Vagina (tissue), 2 donors: ENCODE measurements around the gene CSGALNACT2.

ENCODE experiments used
- POLR2AphosphoS5 ChIP-seq, 2 donors: sonication (generic); formaldehyde crosslinking; IDR thresholded peaks; one replicate each; pipeline ENCODE4 v1.9.0; 2017; ENCODE audit warnings: antibody characterized with exemption in 2 of 2, mild to moderate bottlenecking in 2 of 2, low read depth in 1 of 2; ENCODE audit not compliant: insufficient read depth in 1 of 2
- TF ChIP-seq, protein P1 (sequence below), 3 experiments: fragments of 450-650 bp in 2 of 3; fragments of 200-600 bp in 1 of 3; sonication (generic) in 1 of 3; IDR thresholded peaks; one replicate each; pipeline ENCODE4 v1.5.1; 2017 to 2019; ENCODE audit warnings: antibody characterized with exemption in 3 of 3, mild to moderate bottlenecking in 2 of 3, moderate library complexity in 2 of 3

DNA sequence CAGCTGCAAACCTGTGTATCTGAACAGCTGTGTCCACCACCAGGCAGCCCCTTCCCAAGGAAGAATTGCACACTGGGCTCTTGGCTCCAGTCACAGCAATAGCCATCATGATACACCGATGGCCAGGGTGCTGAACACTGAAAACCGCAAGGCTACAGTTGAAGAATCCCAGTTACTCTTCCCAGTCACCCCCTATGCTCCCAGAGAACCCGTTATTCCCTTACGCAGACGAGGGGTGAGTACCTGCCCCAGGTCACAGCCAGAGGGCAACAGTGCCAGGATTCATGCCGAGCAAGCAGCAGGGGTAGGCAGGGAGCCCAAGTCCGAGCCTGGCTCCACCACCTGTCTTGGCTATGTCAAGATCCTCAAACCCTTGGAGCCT lies 70.8 kb downstream of the CSGALNACT2 start:
- TF ChIP-seq, protein P1, sequence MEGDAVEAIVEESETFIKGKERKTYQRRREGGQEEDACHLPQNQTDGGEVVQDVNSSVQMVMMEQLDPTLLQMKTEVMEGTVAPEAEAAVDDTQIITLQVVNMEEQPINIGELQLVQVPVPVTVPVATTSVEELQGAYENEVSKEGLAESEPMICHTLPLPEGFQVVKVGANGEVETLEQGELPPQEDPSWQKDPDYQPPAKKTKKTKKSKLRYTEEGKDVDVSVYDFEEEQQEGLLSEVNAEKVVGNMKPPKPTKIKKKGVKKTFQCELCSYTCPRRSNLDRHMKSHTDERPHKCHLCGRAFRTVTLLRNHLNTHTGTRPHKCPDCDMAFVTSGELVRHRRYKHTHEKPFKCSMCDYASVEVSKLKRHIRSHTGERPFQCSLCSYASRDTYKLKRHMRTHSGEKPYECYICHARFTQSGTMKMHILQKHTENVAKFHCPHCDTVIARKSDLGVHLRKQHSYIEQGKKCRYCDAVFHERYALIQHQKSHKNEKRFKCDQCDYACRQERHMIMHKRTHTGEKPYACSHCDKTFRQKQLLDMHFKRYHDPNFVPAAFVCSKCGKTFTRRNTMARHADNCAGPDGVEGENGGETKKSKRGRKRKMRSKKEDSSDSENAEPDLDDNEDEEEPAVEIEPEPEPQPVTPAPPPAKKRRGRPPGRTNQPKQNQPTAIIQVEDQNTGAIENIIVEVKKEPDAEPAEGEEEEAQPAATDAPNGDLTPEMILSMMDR (IDR thresholded peaks at IDR 0.05) = no peak
- no peak for TF ChIP-seq POLR2AphosphoS5 (IDR thresholded peaks at IDR 0.05; ENCODE audit: insufficient read depth in 1 of 2, low read depth in 1 of 2)
